H9 (cell line): Measurements from ENCODE around the gene RGS13. TPM values are rescaled to one million over a fixed set of nuclear protein-coding genes. Genes with fewer than 3 reads are reported as not detected.

Experiments
- DNase-seq: peaks from one replicate; pipeline ENCODE4 v3.0.0-alpha.2; 2017
- H2AFZ ChIP-seq: one replicate; pipeline ENCODE4 v1.6.1; 2013; ENCODE audit warnings: mild to moderate bottlenecking, low read length, control low read depth, moderate library complexity
- H2AK5ac ChIP-seq: 2 replicates; pipeline ENCODE4 v1.6.1; 2013; ENCODE audit warnings: low read length, control low read depth, mixed read lengths; ENCODE audit not compliant: insufficient read length
- H2BK120ac ChIP-seq: one replicate; pipeline ENCODE4 v1.6.1; 2013; ENCODE audit warnings: low read depth, mild to moderate bottlenecking, low read length, control low read depth, inconsistent platforms; ENCODE audit not compliant: poor library complexity, severe bottlenecking
- H2BK12ac ChIP-seq: 2 replicates; pipeline ENCODE4 v1.6.1; 2013; ENCODE audit warnings: low read length, control low read depth, mixed read lengths, low read depth; ENCODE audit not compliant: insufficient read length
- H2BK15ac ChIP-seq: 2 replicates; pipeline ENCODE4 v1.6.1; 2013; ENCODE audit warnings: low read depth, low read length, control low read depth
- H2BK20ac ChIP-seq: one replicate; pipeline ENCODE4 v1.6.1; 2013; ENCODE audit warnings: low read depth, mild to moderate bottlenecking, low read length, control low read depth, inconsistent platforms; ENCODE audit not compliant: poor library complexity, severe bottlenecking
- H2BK5ac ChIP-seq: 2 replicates; pipeline ENCODE4 v1.6.1; 2013; ENCODE audit warnings: low read length, control low read depth, mixed read lengths; ENCODE audit not compliant: insufficient read length
- H3K14ac ChIP-seq: 2 replicates; pipeline ENCODE4 v1.6.1; 2013; ENCODE audit warnings: low read length, control low read depth; ENCODE audit not compliant: insufficient read depth
- H3K18ac ChIP-seq: 2 replicates; pipeline ENCODE4 v1.6.1; 2013; ENCODE audit warnings: low read depth, mild to moderate bottlenecking, mixed read lengths, low read length, control low read depth; ENCODE audit not compliant: insufficient read length
- H3K23ac ChIP-seq: 2 replicates; pipeline ENCODE4 v1.6.1; 2013; ENCODE audit warnings: low read length, control low read depth, mixed read lengths, low read depth; ENCODE audit not compliant: insufficient read length
- H3K23me2 ChIP-seq: 2 replicates; pipeline ENCODE4 v1.6.1; 2013; ENCODE audit warnings: low read depth, mild to moderate bottlenecking, mixed read lengths, low read length, control low read depth; ENCODE audit not compliant: insufficient read length, poor library complexity, severe bottlenecking
- H3K27ac ChIP-seq: 2 replicates; pipeline ENCODE4 v1.5.1; 2013; ENCODE audit warnings: low read length, control low read depth, mixed read lengths, low read depth; ENCODE audit not compliant: insufficient read length
- H3K27me3 ChIP-seq: 2 replicates; pipeline ENCODE4 v1.6.1; 2013; ENCODE audit warnings: low read length, control low read depth, inconsistent platforms; ENCODE audit not compliant: insufficient read depth
- H3K4ac ChIP-seq: 2 replicates; pipeline ENCODE4 v1.6.1; 2013; ENCODE audit warnings: low read depth, mild to moderate bottlenecking, control low read depth, inconsistent platforms, low read length, moderate library complexity
- H3K4me1 ChIP-seq: 2 replicates; pipeline ENCODE4 v1.6.1; 2013; ENCODE audit warnings: low read length, control low read depth, inconsistent platforms; ENCODE audit not compliant: insufficient read depth
- H3K4me2 ChIP-seq: 2 replicates; pipeline ENCODE4 v1.6.1; 2013; ENCODE audit warnings: low read length, control low read depth, mixed read lengths; ENCODE audit not compliant: insufficient read length, insufficient read depth
- H3K56ac ChIP-seq: 2 replicates; pipeline ENCODE4 v1.6.1; 2013; ENCODE audit warnings: low read depth, mild to moderate bottlenecking, mixed read lengths, low read length, control low read depth; ENCODE audit not compliant: insufficient read length
- H3K79me1 ChIP-seq: 2 replicates; pipeline ENCODE4 v1.6.1; 2013; ENCODE audit warnings: low read depth, mild to moderate bottlenecking, moderate library complexity, low read length, control low read depth, inconsistent platforms; ENCODE audit not compliant: insufficient read depth, poor library complexity, severe bottlenecking
- H3K79me2 ChIP-seq: 2 replicates; pipeline ENCODE4 v1.6.1; 2013; ENCODE audit warnings: low read length, control low read depth, inconsistent platforms; ENCODE audit not compliant: insufficient read depth
- H3K9ac ChIP-seq: 2 replicates; pipeline ENCODE4 v1.6.1; 2013; ENCODE audit warnings: low read length, control low read depth, mixed read lengths; ENCODE audit not compliant: insufficient read length; ENCODE audit errors: extremely low read depth
- H3K9me3 ChIP-seq: one replicate; pipeline ENCODE4 v1.6.1; 2013; ENCODE audit warnings: low read depth, low read length, inconsistent platforms; ENCODE audit not compliant: control insufficient read depth
- H3T11ph ChIP-seq: one replicate; pipeline ENCODE4 v1.6.1; 2013; ENCODE audit warnings: mild to moderate bottlenecking, low read length, control low read depth, inconsistent platforms
- H4K20me1 ChIP-seq: one replicate; pipeline ENCODE4 v1.6.1; 2013; ENCODE audit not compliant: control insufficient read depth, insufficient read length, insufficient read depth
- H4K5ac ChIP-seq: 2 replicates; pipeline ENCODE4 v1.6.1; 2013; ENCODE audit warnings: low read depth, mild to moderate bottlenecking, mixed read lengths, low read length, control low read depth; ENCODE audit not compliant: insufficient read length
- H4K8ac ChIP-seq: replicated peaks from 2 replicates; pipeline ENCODE4 v1.6.1; 2013; ENCODE audit warnings: low read length, control low read depth, mixed read lengths, low read depth; ENCODE audit not compliant: insufficient read length
- H4K91ac ChIP-seq: 2 replicates; pipeline ENCODE4 v1.6.1; 2013; ENCODE audit warnings: low read depth, mild to moderate bottlenecking, moderate library complexity, mixed read lengths, low read length, control low read depth; ENCODE audit not compliant: insufficient read length
- H3K27ac Mint-ChIP-seq, 3 experiments: 2 replicates in 2 of 3; 3 replicates in 1 of 3; pipeline ENCODE4 v1.8.0; 2020 to 2021; ENCODE audit warnings: mixed read lengths in 3 of 3, mild to moderate bottlenecking in 1 of 3, moderate library complexity in 1 of 3
- H3K27me3 Mint-ChIP-seq: 2 replicates; pipeline ENCODE4 v1.8.0; 2021; ENCODE audit warnings: low read depth, mild to moderate bottlenecking, moderate library complexity, mixed read lengths
- H3K36me3 Mint-ChIP-seq, 3 experiments: 2 replicates in 2 of 3; 3 replicates in 1 of 3; pipeline ENCODE4 v1.8.0; 2020 to 2021; ENCODE audit warnings: low read depth in 3 of 3, mixed read lengths in 3 of 3; ENCODE audit not compliant: insufficient read depth in 1 of 3
- H3K4me1 Mint-ChIP-seq, 2 experiments: 2 replicates each; pipeline ENCODE4 v1.8.0; 2020; ENCODE audit warnings: mixed read lengths in 2 of 2
- H3K4me3 Mint-ChIP-seq, 2 experiments: 2 replicates in 1 of 2; 3 replicates in 1 of 2; pipeline ENCODE4 v1.8.0; 2020 to 2021; ENCODE audit warnings: mild to moderate bottlenecking in 2 of 2, mixed read lengths in 2 of 2, moderate library complexity in 1 of 2
- H3K9me3 Mint-ChIP-seq, 2 experiments: 2 replicates in 1 of 2; 3 replicates in 1 of 2; pipeline ENCODE4 v1.8.0; 2020; ENCODE audit warnings: mild to moderate bottlenecking in 2 of 2, mixed read lengths in 2 of 2, moderate library complexity in 1 of 2
- total RNA-seq: library from RNA; stranded (reverse); gene quantifications from 2 replicates; pipeline ENCODE4 v1.2.1, GENCODE V29; 2021
- TF ChIP-seq, protein P1 (sequence below): fragments of 200-600 bp; sonication (generic); conservative IDR thresholded peaks from 3 replicates; pipeline ENCODE4 v1.8.0; 2021; ENCODE audit warnings: antibody characterized with exemption, mild to moderate bottlenecking

The RGS13 gene
- total RNA-seq, 1 experiment from 2014 or later, result not detected

DNA sequence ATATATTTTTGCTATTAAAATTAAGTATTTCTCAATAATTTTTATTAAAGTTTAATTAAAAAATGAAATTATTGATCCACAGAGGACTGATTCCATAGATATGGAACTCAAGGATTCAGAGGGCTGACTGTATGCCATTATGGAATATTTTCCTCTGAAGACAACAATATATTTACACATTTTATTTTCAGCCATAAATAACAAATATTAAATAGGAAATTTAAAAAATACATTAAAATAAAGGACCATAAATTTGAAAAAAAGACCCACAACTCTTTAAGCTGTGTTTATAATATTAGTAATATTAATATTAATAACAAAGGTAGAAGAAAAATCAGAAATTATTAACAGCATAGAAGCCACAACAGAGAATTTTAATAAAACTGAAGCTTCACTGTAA is 18.2 kb downstream of the RGS13 start:
- Histone ChIP-seq H3K27ac (no peak overlapping the region), H3K79me1 (no peaks in the 10 kb centered on the region), H3K27me3 (no peaks in the 10 kb centered on the region), H3K4me1 (peaks cover 4% of the 10 kb centered on the region; the same call in 1 of the 2 replicates), H2BK15ac (no peak overlapping the region), H3K23ac (no peak overlapping the region), H2BK5ac (no peak overlapping the region), H4K20me1 (no peaks in the 10 kb centered on the region), H3K56ac (no peak overlapping the region), H3K9ac (no peak overlapping the region), H3K14ac (no peak overlapping the region), H3K79me2 (no peaks in the 10 kb centered on the region), H2BK20ac (no peak overlapping the region), H2BK120ac (no peak overlapping the region), H3K23me2 (no peaks in the 10 kb centered on the region), H3K9me3 (no peaks in the 10 kb centered on the region), H3K18ac (no peak overlapping the region), H2BK12ac (no peak overlapping the region), H4K5ac (no peak overlapping the region), H4K91ac (no peak overlapping the region), H3T11ph (no peak overlapping the region), H2AK5ac (no peak overlapping the region), H2AFZ (no peak overlapping the region), H3K4me2 (no peak overlapping the region), H4K8ac (no peak overlapping the region), H3K4ac (no peak overlapping the region)
- TF ChIP-seq, protein P1, sequence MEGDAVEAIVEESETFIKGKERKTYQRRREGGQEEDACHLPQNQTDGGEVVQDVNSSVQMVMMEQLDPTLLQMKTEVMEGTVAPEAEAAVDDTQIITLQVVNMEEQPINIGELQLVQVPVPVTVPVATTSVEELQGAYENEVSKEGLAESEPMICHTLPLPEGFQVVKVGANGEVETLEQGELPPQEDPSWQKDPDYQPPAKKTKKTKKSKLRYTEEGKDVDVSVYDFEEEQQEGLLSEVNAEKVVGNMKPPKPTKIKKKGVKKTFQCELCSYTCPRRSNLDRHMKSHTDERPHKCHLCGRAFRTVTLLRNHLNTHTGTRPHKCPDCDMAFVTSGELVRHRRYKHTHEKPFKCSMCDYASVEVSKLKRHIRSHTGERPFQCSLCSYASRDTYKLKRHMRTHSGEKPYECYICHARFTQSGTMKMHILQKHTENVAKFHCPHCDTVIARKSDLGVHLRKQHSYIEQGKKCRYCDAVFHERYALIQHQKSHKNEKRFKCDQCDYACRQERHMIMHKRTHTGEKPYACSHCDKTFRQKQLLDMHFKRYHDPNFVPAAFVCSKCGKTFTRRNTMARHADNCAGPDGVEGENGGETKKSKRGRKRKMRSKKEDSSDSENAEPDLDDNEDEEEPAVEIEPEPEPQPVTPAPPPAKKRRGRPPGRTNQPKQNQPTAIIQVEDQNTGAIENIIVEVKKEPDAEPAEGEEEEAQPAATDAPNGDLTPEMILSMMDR, result no peak
- no peaks in the 10 kb centered on the region for H3K4me1 Mint-ChIP-seq
- no peak overlapping the region for H3K4me3 Mint-ChIP-seq
- no peaks in the 10 kb centered on the region for H3K27me3 Mint-ChIP-seq
- no peaks in the 10 kb centered on the region for H3K36me3 Mint-ChIP-seq
- no peak overlapping the region for H3K27ac Mint-ChIP-seq
- H3K9me3 Mint-ChIP-seq, result no peaks in the 10 kb centered on the region
- DNase-seq, result no peak
